Mesothelial cell of epicardium (in vitro differentiated cells): Measurements from ENCODE around the gene MAN2B2. TPM values are rescaled to one million over a fixed set of nuclear protein-coding genes. Genes with fewer than 3 reads are reported as not detected.

Experiments used
- DNase-seq, 2 experiments: peaks; one replicate each; pipeline ENCODE4 v3.0.0; 2021; ENCODE audit warnings: low spot score in 2 of 2; ENCODE audit not compliant: unreplicated experiment in 2 of 2
- H3K27ac Mint-ChIP-seq: 2 replicates; pipeline ENCODE4 v1.8.0; 2021; ENCODE audit warnings: mixed read lengths
- H3K27me3 Mint-ChIP-seq: 2 replicates; pipeline ENCODE4 v1.8.0; 2021; ENCODE audit warnings: low read depth, mixed read lengths
- H3K36me3 Mint-ChIP-seq: 2 replicates; pipeline ENCODE4 v1.8.0; 2021; ENCODE audit warnings: mixed read lengths
- H3K4me1 Mint-ChIP-seq: 2 replicates; pipeline ENCODE4 v1.8.0; 2021; ENCODE audit warnings: mixed read lengths
- H3K4me3 Mint-ChIP-seq: 2 replicates; pipeline ENCODE4 v1.8.0; 2021; ENCODE audit warnings: mild to moderate bottlenecking, moderate library complexity, mixed read lengths
- H3K9me3 Mint-ChIP-seq: 2 replicates; pipeline ENCODE4 v1.8.0; 2021; ENCODE audit warnings: mixed read lengths
- CTCF ChIP-seq: fragments of 200-600 bp; sonication (generic); IDR thresholded peaks from one replicate; pipeline ENCODE4 v1.5.0; 2021; ENCODE audit warnings: antibody characterized with exemption; ENCODE audit not compliant: unreplicated experiment
- total RNA-seq: library from RNA; stranded (reverse); gene quantifications from 3 replicates; pipeline ENCODE4 v1.2.1, GENCODE V29; 2021

The MAN2B2 gene
- total RNA-seq, 1 donor from 2014 or later: 24.0 TPM

- Mint-ChIP-seq H3K4me3 (no peak overlapping the region), H3K4me1 (no peaks in the 10 kb centered on the region), H3K27me3 (peaks cover 30% of the 10 kb centered on the region), H3K27ac (no peak overlapping the region), H3K36me3 (no peaks in the 10 kb centered on the region), H3K9me3 (peaks cover 6% of the 10 kb centered on the region)
- no peak for TF ChIP-seq CTCF
- no peak for DNase-seq
These were observed 36.4 kb upstream of the MAN2B2 start for GRCh38 chr4:6538575-6538974.

GRCh38 chr4:6539009-6539764 lies 35.8 kb upstream of the MAN2B2 start:
- Mint-ChIP-seq H3K27me3 (peaks cover 30% of the 10 kb centered on the region), H3K27ac (no peak overlapping the region), H3K36me3 (no peaks in the 10 kb centered on the region), H3K9me3 (peaks cover 6% of the 10 kb centered on the region), H3K4me3 (no peak overlapping the region), H3K4me1 (no peaks in the 10 kb centered on the region)
- no peak for DNase-seq
- TF ChIP-seq CTCF: no peak

GRCh38 chr4:6540879-6541278 lies 34.1 kb upstream of the MAN2B2 start:
- Mint-ChIP-seq H3K9me3 (peaks cover 6% of the 10 kb centered on the region), H3K4me3 (no peak overlapping the region), H3K27me3 (peaks cover 33% of the 10 kb centered on the region), H3K27ac (no peak overlapping the region), H3K4me1 (no peaks in the 10 kb centered on the region), H3K36me3 (no peaks in the 10 kb centered on the region)
- no peak for DNase-seq
- no peak for TF ChIP-seq CTCF

- H3K36me3 Mint-ChIP-seq: no peaks in the 10 kb centered on the region
These were observed 33.2 kb upstream of the MAN2B2 start for GRCh38 chr4:6541789-6542188.

GRCh38 chr4:6542951-6543350 lies 32.0 kb upstream of the MAN2B2 start:
- no peak overlapping the region for H3K27ac Mint-ChIP-seq
- no peaks in the 10 kb centered on the region for H3K4me1 Mint-ChIP-seq
- no peaks in the 10 kb centered on the region for H3K36me3 Mint-ChIP-seq
- peaks cover 6% of the 10 kb centered on the region for H3K9me3 Mint-ChIP-seq
- H3K27me3 Mint-ChIP-seq: peaks cover 39% of the 10 kb centered on the region
- DNase-seq: no peak
- no peak for TF ChIP-seq CTCF
- no peak overlapping the region for H3K4me3 Mint-ChIP-seq

More at GRCh38 chr4:6541789-6542188, 33.2 kb upstream of the MAN2B2 start:
- peaks cover 6% of the 10 kb centered on the region for H3K9me3 Mint-ChIP-seq
- no peak overlapping the region for H3K4me3 Mint-ChIP-seq
- no peak for TF ChIP-seq CTCF
- H3K4me1 Mint-ChIP-seq: no peaks in the 10 kb centered on the region
- no peak overlapping the region for H3K27ac Mint-ChIP-seq
- DNase-seq: no peak
- H3K27me3 Mint-ChIP-seq: peaks cover 33% of the 10 kb centered on the region
